GM21737 (cell line): ENCODE data around the gene CLEC2B.
"Not testable (repeated sequence)": the region's sequence is repeated elsewhere in the genome, so short reads cannot be mapped to it uniquely, and the experiment has no call there.

ENCODE experiments used
- ATAC-seq: cut with Tn5 transposase; IDR thresholded peaks from one replicate; pipeline ENCODE4 v1.9.1; 2021; ENCODE audit warnings: mild to moderate bottlenecking, moderate library complexity; ENCODE audit not compliant: unreplicated experiment

The CLEC2B gene

DNA sequence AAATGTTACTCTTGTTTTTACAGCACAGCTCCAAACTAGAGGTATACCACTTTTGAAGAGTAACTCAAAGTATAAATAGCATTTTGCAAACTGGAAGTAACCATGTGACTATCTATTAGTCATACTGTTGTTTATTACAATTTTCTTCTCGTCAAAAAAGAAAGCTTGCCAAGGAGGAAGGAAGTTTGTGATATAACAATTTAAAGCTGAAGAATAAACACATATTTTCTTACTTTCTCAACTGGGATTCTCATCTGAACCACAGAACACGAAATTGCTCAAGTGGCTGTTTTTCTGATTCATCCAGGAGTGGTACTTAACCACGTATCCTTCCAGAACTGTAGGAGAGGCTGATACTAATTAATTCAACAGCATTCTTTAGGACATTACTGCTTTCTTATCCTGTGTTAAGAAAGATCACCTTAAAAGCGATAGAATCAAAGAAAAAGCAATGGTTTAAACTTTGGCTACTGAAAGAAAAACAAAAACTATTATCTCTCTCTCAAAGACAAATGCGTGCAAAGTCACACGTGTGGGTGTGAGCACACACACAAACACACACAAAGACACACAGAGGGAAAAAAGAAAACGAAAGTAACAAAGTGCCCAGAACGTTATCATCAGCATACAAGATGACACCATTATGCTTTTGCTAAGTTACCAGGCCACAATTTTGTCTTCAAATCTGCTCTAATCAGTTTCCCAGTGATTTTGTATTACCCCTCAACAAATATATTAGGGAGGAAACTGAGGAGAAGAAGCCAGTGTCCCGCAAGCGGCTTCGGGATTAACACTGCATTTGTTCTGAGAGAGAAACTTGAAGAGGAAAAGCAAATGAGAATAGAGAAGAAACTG is at the start of gene CLEC2B:
Gene CLEC2B, minus strand, starts transcription at position 48 of the 855 bp plus-strand sequence.
- peak; percentile 38 for ATAC-seq

DNA sequence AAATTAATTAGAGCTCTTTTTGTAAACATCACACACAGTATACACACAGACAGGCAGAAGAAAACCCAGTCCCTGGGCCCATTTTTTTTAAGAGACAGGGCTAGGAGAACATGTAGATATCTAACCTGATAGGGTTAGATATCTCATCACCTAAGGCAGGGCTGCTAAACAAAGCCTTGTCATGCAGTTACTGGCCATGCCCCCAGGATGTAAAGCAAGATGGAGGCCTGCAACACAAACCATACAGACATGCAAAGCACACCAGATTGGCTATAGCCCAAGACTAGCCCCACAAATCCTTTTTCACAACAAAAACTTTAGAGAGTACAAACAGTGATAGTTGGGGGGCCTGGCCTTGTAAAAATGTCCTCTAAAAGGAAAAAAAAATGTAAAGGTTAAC is 42.6 kb upstream of the CLEC2B start:
- no peak for ATAC-seq

DNA sequence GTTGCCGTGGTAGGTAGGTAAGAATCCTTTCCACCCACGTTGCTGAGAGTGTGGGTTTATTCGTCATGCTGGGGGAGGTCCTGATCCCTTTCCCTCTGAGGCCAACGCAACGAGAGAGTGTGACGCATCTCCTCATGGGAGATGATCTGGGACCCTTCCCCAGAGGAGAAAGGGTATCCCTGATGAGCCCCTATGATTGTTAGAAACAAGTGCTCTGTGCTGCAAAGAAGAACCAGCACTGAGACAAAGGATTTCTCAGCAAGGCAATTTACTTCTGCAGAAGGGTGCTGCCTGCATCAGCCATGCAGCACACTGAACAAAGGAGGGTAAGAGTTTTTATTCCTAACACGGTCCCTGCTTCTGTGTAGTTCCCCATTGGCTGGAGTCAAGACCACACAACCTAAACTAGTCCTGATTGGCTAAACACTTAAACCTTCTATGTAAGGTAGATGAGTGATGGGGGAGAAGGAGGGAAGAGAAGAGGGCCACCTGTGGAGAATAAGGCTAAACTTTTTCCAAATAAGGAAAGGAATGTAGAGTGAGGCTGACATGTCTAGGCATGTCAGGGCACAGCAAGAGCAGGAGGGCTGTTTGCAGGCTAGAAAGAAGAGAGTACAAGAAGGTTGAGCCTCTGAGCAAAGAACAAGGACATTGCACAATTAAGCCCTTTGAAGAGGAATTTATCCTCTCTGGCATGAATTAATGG is 41.7 kb upstream of the CLEC2B start:
- no peak for ATAC-seq

DNA sequence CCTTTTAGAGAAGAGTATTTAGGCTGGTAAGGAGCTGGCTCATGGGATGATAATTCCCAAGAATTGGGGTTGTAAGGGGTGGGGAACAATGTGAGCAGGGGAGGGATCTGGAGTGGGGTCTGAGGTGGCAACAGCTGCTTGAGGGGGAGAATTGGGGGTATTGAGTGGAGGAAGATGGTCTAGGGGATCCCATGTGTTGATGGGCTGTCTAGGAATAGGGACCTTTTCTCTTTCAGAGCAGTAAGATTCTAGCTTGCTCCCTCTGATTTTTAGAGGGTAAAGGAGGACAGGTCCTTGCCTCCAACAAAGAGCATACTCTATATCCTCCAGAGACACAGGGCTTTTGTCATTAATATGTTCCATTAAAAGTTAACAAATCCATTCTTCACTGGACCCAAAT is 40.6 kb upstream of the CLEC2B start:
- ATAC-seq = no peak

DNA sequence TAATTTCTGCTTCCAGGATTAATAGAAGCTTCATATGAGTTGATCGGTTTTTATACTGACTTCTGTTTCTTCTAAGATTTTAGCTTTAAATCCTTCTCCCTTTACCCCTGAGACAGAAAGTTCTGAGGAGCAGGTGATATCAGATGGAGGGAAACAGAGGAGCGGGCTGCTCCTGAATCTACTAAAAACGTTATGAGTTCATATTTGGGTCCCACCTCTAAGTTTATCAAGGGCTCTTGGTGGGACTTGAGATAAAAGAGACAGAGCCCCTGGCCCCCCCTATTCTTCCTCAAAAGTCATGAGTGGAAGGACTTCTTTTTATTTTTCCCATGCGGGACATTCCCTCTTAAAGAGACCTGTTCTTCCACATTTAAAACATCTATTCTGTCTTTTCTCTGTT is 39.2 kb upstream of the CLEC2B start:
- ATAC-seq = no peak

DNA sequence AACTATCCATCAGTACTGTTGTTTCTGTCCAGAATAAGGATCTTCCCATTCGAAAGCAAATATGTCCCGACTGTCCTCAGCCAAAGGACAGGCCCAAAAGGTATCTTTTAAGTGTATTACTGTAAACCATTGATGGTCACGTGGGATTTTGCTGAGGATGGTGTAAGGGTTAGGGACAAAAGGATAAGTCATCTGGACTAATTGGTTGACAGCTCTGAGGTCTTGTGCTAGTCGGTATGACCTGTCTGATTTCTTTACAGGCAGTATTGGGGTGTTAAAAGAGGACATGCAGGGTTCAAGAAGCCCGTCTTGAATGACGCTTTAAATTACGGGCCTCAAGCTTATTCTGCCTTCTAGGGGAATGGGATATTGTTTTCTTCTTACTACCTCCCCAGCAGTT is 38.6 kb upstream of the CLEC2B start:
- ATAC-seq = no peak

DNA sequence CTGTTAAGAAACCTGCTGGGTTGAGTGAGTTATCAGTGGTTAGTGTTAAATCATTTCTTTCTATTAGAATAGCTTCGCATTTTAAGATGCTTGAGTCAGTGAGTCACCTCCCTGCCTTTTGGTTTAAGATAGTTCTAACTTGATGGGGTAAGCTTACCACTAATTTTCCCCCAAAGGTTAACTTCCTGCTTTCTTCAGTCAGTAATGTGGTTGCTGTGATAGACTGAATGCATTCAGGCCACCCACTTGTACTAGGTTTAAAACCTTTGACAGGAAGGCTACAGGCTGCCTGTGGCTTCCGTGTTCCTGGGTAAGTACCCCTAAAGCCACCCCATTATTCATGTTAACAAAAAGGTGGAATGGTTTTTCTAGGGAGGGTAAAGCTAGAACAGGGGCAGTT is 37.7 kb upstream of the CLEC2B start:
- no peak for ATAC-seq

GRCh38 chr12:9902539-9903228 is 33.5 kb upstream of the CLEC2B start:
- ATAC-seq = no peak

DNA sequence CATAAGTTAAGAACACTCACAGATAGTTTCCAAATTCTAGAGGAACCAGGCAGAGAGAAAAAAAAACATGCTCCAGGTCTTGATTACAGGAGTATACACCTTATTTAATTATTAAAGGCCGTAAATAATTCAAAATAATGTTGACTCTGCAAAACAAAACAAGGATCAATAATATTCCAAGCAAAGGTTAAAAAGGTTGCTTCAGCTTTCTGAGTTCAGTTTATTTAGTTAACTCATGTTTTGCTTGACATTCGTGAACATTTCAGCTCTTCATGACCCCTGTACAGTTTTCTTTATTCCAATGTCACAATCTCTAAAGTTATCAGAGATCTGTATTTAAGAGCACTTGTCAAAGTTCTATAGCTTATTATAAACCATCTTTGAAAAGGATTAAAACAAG is 31.8 kb upstream of the CLEC2B start:
- ATAC-seq = no peak

DNA sequence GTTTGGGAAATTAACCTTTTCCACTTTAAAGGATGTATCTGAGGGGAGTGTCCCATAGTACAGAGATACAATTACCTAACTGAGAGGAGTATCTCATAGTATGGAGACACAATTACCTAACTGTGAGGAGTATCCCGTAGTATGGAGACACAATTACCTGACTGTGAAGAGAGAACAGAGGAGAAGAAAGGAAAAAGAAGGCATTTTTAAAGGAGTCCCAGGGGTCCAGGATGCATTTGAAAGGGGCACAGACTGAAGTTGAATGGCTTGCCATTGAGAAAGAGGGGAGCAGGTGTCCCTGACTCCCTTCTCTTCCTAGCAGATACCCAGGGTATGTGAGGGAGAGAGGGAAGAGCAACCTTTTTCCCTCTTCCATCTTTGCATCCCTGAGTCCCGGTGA is 30.1 kb upstream of the CLEC2B start:
- ATAC-seq = no peak

DNA sequence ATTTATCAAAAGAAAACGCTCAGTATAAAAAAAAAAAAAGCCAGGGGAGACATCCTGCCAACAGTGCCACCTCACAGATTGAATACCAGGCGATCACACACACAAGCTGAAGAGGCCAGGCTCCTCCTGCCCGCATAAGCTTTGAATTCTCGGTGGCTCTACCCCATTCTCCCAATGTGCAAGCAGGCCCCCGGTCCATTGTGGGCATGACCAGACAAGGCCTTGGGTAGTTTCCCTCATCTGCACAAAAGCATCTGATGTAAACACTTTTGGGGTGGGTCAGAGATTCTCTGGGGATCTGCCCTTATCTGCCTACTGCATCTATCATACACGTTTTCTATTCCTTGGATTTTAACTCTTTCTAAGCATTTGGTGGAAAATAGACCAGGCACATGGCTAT is 28.4 kb upstream of the CLEC2B start:
- ATAC-seq = no peak

DNA sequence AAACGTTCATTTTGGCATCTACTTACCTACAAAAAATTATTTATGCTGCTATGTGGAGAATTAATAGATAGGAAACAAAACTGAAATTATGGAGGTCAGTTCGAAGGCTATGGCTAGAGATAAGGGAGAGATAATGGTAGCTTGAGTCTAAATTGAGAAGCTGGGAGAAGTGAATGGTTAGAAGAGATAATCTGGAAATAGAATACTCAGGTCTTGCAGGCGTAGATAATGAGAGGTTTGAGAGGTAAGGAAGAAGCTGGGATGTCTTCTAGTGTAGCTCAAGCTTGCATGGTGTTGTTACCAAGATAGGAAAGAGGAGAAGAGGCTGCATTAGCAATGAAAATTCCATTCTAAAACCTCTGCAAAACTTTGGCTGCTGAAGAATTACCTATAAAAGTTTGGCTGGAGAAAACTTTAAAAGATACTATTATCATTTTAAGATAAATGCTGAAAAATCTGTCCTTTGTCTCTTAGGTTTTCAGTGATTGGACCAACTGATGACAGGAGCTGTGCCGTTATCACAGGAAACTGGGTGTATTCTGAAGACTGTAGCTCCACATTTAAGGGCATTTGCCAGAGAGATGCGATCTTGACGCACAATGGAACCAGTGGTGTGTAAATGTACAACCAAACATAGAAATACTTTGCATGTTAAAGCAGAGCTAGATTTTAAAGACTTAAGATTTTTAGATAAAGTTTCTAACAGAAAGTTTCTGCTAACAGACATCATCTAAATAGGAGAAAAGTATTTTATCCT is 26.2 kb upstream of the CLEC2B start:
- no peak for ATAC-seq

- no peak for ATAC-seq
Measured at GRCh38 chr12:9888665-9889273, 19.6 kb upstream of the CLEC2B start.

DNA sequence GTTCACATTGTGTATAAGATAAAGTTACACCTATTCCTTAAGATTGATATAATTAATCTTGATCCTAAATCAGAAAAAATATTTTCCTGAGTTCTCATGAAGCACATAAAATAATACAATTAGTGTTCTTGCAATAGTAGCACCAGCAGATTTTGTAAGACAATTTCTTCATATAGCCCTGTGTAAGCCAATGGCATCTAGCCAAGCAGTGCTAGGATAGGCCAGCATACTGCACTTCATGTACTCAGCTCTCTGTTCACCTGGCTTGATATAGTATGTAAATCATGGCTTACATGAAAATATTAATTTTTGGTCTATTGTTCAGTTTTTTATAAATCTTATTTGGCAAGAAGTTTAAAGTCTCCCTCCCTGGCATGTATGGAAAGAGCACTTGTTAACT is 14.0 kb upstream of the CLEC2B start:
- ATAC-seq = no peak

- no peak for ATAC-seq
Measured at GRCh38 chr12:9881988-9882387, 12.8 kb upstream of the CLEC2B start.

GRCh38 chr12:9881246-9881645 is 12.1 kb upstream of the CLEC2B start, which contains the start of gene KLRF2:
KLRF2 (plus strand) TSS chr12:9881489; CDS start chr12:9881596, 107 bp downstream.
- ATAC-seq = no peak

GRCh38 chr12:9880532-9881078 is 11.5 kb upstream of the CLEC2B start:
- no peak for ATAC-seq

DNA sequence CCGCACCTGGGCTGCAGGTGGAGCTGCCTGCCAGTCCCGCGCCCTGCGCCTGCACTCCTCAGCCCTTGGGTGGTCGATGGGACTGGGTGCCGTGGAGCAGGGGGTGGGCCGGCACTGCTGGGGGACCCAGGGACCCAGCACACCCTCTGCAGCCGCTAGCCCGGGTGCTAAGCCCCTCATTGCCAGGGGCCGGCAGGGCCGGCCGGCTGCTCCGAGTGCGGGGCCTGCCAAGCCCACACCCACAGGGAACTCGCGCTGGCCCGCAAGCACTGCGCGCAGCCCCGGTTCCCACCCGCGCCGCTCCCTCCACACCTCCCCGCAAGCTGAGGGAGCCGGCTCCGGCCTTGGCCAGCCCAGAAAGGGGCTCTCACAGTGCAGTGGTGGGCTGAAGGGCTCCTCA is 7.0 kb upstream of the CLEC2B start:
- ATAC-seq = not testable (repeated sequence)

DNA sequence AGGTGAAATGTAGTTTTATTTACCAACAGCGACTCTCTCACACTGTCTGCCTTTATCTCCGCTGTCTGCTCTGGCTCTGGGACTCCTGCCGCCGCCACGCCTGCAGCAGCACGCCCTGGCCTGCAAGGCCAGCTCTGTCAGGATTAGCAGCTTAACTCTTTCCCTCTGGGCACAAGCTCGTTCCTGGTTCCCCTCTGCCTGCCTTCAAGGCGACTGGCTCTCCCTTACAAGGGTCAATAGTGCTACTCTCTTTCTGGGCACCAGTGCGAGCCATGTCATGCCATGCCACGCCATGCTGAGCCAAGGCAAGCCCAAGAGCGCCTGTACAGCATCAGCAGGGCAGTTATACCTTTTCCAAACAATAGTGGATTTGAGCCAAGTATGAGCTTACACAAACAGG is 3.6 kb upstream of the CLEC2B start:
- ATAC-seq = no peak

GRCh38 chr12:9872162-9872561 is 3.0 kb upstream of the CLEC2B start:
- no peak for ATAC-seq
